COLO668 (cell line): ENCODE results near the gene URGCP.

Experiments used
- DNase-seq: peaks from one replicate; lab custom pipeline; 2025; ENCODE audit not compliant: unreplicated experiment; lab: John Stamatoyannopoulos, UW

Gene URGCP

GRCh38 chr7:43876976-43877745, 29.2 kb downstream of the URGCP start:
- no peak for DNase-seq

DNA sequence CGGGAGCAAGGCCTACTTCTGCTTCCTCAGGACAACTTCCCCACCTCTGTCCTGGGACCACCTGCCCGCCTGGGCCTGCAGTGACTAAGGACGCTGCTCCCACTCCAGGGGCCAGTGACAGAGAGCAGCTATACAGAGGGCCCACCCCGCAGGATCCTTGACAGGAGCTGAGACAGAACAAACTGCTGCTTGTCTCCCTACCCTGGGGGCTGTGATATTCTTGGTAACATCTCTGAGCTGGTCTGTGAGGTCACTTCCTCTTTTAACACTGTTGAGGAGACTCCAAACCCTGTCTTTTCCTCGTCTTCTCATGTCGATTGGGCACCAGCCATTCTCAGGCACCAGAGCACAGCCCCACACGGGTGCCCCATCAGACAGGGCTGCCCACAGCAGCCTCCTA, 30.2 kb downstream of the URGCP start:
- DNase-seq = no peak

- DNase-seq = no peak
Observed at GRCh38 chr7:43873300-43873699, 33.1 kb downstream of the URGCP start.

GRCh38 chr7:43872406-43873110, 33.8 kb downstream of the URGCP start:
- DNase-seq = no peak

- no peak for DNase-seq
Observed at GRCh38 chr7:43871064-43871463, 35.3 kb downstream of the URGCP start.

DNA sequence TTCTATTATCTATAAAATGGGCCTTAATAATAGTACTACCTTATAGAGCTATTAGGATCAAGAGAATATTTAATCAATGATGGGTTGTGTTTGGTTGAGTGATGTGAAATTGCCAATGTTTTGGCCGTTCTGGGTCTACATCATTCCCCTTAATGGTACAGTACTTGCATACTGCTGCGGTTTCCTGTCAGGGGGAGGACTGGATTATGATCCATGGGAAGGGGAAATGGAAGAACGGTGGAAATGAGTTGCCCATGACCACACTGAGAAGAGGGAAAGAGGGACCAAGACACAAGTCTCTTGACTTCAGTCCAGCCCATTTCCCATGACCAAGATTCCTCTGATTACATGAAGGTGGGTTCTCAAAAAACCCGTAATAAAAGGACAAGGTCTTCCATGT, 36.1 kb downstream of the URGCP start:
- no peak for DNase-seq

DNA sequence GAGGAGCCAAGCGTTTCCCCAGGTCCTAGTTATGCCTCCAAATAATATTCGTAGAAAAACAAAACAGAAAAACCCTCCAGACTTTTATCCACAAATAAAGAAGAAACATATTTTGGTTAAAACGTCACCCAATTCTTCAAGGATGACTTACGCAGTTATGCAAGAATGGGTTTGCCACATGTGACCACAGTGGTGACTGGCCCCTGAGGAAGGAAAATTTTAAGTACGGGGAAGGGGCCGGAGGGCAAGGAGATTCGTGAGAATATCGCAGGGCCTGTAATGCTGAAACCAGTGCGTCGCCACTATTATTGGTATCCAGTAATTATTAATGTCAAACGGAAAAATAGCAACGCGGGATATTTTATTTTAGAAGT, 36.5 kb downstream of the URGCP start:
- DNase-seq = no peak

DNA sequence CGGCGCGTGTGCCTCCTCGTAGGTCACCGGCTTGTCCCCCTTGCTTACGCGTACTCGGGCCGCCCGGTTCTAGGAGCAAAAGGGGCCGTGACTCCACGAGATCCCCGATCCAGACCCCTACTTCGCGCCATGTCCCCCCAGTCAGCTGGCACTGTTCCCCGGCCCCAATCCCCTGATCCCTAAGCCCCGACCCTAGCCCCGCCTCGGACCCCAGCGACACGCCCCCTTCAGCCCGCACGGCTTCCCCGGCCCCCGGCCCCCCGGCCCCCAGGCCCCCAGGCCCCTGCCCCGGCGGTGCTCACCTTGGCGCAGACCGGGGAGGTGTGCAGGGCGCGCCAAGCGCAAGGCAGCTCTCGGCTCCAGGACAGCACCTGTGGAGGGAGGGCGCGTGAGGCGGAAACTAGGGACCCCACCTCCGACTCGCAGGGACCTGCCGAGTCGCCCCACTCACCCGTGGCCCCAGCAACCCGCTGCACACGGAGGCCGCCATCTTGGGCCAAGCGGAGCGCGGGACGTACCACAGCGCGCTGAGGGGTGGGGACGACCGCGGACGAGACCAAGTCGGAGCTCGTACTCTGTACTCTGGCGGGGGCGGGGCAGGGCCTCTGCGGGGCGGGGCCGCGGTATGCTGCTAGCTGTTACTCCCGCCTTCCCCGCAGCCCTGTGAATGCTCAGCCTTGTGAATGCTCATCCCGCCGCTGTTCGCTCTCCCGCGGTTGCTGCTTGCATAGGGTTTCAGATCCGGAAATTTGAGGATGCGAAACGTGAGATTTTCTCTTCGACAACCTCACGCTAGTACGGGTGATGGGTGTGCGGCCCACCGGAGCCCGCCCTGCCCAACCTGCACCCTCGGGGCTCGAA, 37.2 kb downstream of the URGCP start, which contains the start of gene MRPS24:
TSS of gene MRPS24 (minus strand) at position 512 of the 861 bp plus-strand sequence. CDS start at position 490, 22 bp downstream.
- DNase-seq = peak; percentile 99

GRCh38 chr7:43868681-43869005, 37.8 kb downstream of the URGCP start:
- DNase-seq = no peak

DNA sequence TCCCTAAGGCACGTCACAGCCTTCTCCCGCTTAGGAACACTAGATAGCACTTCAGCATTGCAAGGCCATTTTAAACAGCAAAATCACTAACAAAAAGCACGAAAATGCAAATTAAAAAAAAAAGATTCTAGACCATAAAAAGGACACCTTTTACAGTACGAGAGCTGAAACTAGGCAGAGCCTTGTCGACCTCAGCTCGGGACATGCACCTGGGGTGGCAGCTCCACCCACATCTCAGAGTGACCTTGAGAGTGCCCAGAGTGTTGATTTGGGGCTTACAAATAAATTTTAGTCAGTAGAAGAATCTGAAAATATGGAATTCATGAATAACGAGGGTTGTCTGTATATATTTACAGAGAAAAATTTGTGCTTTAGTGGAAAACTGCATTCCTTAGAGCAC, 38.2 kb downstream of the URGCP start:
- no peak for DNase-seq

DNA sequence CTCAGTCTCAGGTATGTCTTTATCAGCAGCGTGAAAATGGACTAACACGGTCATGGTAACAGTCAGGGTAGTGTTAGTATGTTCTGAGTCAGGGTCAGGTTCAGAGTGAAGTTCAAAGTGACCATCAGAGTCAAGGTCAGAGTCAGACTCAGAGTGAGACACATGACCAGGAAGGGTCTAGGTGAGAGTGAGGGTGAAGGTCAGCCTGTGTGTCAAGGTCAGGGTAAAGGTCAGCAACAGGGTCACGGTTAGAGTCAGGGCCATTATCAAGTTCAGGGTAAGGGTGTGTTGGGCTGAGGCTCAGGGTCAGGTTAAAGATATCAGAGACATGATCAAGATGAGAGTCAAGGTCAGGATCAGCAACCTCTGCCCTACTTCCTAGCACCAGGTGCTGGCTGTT, 41.1 kb downstream of the URGCP start:
- no peak for DNase-seq

DNA sequence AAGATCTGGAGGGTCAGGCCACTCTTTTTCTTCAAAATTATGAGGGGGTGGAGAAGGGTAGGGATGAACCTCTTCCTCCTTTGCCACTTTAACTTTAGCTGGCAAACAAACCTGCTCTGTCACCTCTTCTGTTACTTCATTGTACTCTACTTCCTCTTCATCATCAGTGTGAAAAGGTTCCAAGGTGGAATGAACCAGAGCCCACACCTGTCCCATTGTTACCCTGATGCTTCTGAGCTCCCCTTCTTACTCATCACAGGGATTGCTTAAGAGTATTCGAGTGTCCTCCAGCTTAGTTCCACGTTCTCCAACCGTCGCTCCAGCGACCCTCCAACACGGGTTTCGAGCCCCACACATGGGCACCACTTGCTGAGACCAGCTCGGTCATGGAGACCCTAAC, 42.3 kb downstream of the URGCP start:
- no peak for DNase-seq

- no peak for DNase-seq
Observed at GRCh38 chr7:43856996-43857395, 49.4 kb downstream of the URGCP start.

- DNase-seq = no peak
Observed at GRCh38 chr7:43856316-43856715, 50.1 kb downstream of the URGCP start.

GRCh38 chr7:43855176-43855575, 51.2 kb downstream of the URGCP start:
- DNase-seq = no peak

- no peak for DNase-seq
Observed at GRCh38 chr7:43851805-43852204, 54.6 kb downstream of the URGCP start.

DNA sequence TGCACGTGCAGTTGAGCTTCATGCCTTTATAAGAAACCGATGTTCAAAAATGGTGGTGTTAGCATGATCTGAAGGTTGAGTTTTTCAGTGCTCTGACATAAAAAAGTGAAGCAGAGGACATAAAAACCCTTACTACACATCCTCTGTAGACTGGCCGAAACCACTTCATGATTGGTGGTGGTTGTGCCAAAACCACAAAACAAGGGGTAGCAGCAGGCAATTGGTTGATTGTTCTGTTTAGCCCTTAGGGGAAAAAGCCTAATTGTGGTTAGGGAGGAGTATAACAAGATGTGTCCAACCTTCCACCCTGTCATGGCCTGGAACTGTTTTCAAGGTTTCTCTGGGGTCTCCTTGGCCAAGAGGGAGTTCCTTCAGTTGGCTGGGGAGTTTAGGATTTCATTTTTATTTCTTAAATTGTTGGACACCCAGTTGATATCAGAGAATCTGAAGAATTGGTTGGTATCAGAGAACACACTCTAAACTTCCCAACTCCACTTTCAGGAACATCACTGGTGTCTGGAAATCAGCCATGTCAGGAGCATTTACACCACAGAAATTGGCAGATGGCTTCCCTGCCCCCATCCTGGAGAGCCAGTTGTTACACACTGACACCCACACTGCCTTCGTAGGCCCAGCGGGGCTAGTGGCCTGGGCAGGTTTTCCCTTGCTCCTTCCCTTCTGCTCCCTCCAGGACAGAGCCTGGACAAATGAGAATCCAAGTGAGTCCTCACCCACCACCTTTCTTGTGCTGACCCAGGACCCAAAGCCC, 55.9 kb downstream of the URGCP start:
- no peak for DNase-seq

DNA sequence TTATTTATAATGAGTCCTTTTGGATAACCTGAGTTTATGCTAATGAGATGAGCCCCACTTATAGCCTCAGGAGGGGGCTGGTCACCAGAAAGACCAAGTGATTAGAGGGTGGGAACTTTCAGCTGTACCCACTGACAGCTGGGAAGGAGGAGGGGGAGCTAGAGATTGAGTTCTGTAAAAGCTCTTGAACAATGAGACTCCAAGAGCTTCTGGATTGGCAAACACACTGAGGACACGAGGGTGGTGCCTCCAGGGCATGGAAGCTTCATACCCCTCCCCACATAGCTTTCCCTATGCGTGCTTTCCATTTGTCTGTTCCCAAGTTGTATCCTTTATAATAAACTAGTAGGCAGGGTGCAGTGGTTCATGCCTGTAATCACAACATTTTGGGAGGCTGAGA, 57.3 kb downstream of the URGCP start:
- no peak for DNase-seq

- DNase-seq = no peak
Observed at GRCh38 chr7:43847496-43847895, 58.9 kb downstream of the URGCP start.

GRCh38 chr7:43844662-43845061, 61.7 kb downstream of the URGCP start:
- no peak for DNase-seq

DNA sequence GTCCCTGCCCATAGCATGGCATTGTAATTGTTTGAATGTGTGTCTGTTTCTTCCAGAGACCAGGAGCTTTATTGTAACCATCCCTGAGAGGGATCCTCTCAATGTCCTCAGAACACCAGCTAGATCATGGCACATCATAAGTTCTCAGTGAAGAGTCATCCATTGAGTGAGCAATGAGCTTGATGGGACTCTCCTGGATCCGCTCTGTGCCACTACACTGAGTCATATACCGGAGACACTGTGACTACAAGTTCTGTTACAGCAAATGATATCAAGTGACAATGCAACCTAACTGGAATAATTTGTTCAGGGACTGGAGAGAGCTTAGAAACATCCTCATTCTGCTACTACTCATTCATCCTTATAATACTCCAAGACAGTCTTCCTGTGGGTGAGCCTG, 62.1 kb downstream of the URGCP start:
- no peak for DNase-seq
